SH-SY5Y (cell line): Measurements from ENCODE around the gene TOLLIP.

Experiments used
- GATA2 ChIP-seq: IDR thresholded peaks from 2 replicates; pipeline ENCODE4 v1.6.1; 2011; ENCODE audit warnings: mild to moderate bottlenecking, low read depth, low read length
- GATA3 ChIP-seq: IDR thresholded peaks from 2 replicates; pipeline ENCODE4 v1.6.1; 2011; ENCODE audit warnings: low read depth, mild to moderate bottlenecking, low read length, moderate library complexity

The TOLLIP gene

GRCh38 chr11:1300121-1300520 lies 9.3 kb downstream of the TOLLIP start:
- TF ChIP-seq GATA3 (no peak), GATA2 (no peak)

GRCh38 chr11:1299621-1300020 lies 9.8 kb downstream of the TOLLIP start:
- no peak for TF ChIP-seq GATA3
- TF ChIP-seq GATA2 = no peak

GRCh38 chr11:1298695-1299492 lies 10.5 kb downstream of the TOLLIP start:
- no peak for TF ChIP-seq GATA2
- no peak for TF ChIP-seq GATA3

- TF ChIP-seq GATA2 (no peak), GATA3 (no peak)
These were observed 11.6 kb downstream of the TOLLIP start for GRCh38 chr11:1297576-1298473.

- TF ChIP-seq GATA3 (no peak), GATA2 (no peak)
These were observed 12.3 kb downstream of the TOLLIP start for GRCh38 chr11:1297011-1297575.

GRCh38 chr11:1296287-1296686 lies 13.1 kb downstream of the TOLLIP start:
- TF ChIP-seq GATA2 = no peak
- TF ChIP-seq GATA3 = no peak

GRCh38 chr11:1295591-1295990 lies 13.8 kb downstream of the TOLLIP start:
- TF ChIP-seq GATA2 (no peak), GATA3 (no peak)

GRCh38 chr11:1295086-1295485 lies 14.3 kb downstream of the TOLLIP start:
- TF ChIP-seq GATA3 (no peak), GATA2 (no peak)

GRCh38 chr11:1293619-1294015 lies 15.8 kb downstream of the TOLLIP start:
- no peak for TF ChIP-seq GATA3
- TF ChIP-seq GATA2 = no peak

- no peak for TF ChIP-seq GATA3
- TF ChIP-seq GATA2 = no peak
These were observed 16.5 kb downstream of the TOLLIP start for GRCh38 chr11:1292644-1293618.

GRCh38 chr11:1292018-1292643 lies 17.3 kb downstream of the TOLLIP start:
- TF ChIP-seq GATA2 (no peak), GATA3 (no peak)

GRCh38 chr11:1291295-1292017 lies 18.0 kb downstream of the TOLLIP start:
- TF ChIP-seq GATA3 = no peak
- TF ChIP-seq GATA2 = no peak
